Measurements from ENCODE around the gene ATP6V1C2.

DNA sequence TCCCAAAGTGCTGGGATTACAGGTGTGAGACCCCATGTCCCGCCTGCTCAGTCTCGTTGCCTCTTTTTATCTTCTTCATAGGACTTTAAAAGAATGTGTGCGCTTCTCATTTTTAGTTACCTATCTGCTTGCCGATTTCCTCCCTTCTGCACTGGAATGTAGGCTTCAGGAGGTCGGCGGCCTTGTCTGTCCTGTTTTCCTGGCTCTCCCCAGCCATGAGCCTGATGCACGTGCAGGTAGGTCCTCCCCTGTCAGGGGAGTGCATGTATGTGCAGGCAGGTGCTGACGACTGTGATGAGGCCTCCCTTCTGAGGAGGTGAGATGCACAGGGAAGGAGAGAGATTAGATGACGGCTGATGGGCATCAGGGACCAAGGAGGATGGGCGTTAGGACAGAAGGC lies 13.6 kb upstream of the ATP6V1C2 start:
- no peak for TF ChIP-seq RFX5 (IDR thresholded peaks at IDR 0.05; ENCODE audit: low read depth, low read length)
- no peak for TF ChIP-seq CTCF (conservative IDR thresholded peaks at IDR 0.05; ENCODE audit: low read depth, low read length)
- no peak for TF ChIP-seq POLR2A (IDR thresholded peaks at IDR 0.05; ENCODE audit: low read depth, low read length)
- no peak for TF ChIP-seq USF2 (IDR thresholded peaks at IDR 0.05; ENCODE audit: low read depth, low read length)
- TF ChIP-seq RAD21 (IDR thresholded peaks at IDR 0.05; ENCODE audit: low read length) = no peak
- TF ChIP-seq BHLHE40 (IDR thresholded peaks at IDR 0.05; ENCODE audit: low read depth, low read length) = no peak
- TF ChIP-seq NFE2L2 (IDR thresholded peaks at IDR 0.05; ENCODE audit: low read depth, low read length) = no peak
- no peak for TF ChIP-seq CEBPB (IDR thresholded peaks at IDR 0.05; ENCODE audit: low read depth, low read length)
- TF ChIP-seq, protein P1, sequence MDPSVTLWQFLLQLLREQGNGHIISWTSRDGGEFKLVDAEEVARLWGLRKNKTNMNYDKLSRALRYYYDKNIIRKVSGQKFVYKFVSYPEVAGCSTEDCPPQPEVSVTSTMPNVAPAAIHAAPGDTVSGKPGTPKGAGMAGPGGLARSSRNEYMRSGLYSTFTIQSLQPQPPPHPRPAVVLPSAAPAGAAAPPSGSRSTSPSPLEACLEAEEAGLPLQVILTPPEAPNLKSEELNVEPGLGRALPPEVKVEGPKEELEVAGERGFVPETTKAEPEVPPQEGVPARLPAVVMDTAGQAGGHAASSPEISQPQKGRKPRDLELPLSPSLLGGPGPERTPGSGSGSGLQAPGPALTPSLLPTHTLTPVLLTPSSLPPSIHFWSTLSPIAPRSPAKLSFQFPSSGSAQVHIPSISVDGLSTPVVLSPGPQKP (IDR thresholded peaks at IDR 0.05; ENCODE audit: borderline replicate concordance, low read depth, low read length) = no peak
